ENCODE measurements around the gene ZNF512. TPM values are rescaled to one million over a fixed set of nuclear protein-coding genes. Genes with fewer than 3 reads are reported as not detected.

The ZNF512 gene
- polyA plus RNA-seq, 1 donor from 2014 or later: 27.6 TPM

DNA sequence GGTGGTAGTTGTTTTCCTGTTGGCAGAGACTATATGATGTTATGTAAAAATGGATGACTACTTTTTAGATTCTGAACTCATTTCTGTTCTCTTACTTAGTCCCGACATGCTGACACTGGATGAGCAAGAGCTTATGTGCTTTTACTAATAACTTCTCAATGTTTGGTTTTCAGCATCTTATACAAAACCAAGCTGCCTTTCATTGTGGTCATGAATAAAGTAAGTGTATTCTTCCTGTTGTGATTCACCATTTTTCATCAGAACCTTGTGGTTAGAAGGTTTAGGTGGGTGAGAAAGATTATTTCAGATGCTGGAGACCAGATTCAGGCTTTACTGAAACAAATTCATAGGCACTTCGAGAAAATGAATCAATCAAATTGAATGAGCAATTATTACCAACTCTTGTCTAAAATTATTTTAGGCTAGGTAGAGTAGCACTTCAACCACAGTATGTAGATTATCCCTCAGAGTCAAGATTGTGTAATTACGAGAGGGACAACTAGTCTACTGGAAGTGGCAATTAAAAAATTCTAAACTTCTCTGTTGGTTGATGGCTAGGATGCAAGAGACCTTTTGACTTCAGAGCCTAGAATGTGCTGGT is 55.3 kb downstream of the ZNF512 start:
- Mint-ChIP-seq H3K27me3 (no peaks in the 10 kb centered on the region), H3K4me1 (peaks cover 0 to 2% (median 0%) of the 10 kb centered on the region in 3 donors), H3K36me3 (peaks cover 13% of the 10 kb centered on the region), H3K4me3 (no peak overlapping the region), H3K9me3 (no peaks in the 10 kb centered on the region), H3K27ac (no peak overlapping the region)

DNA sequence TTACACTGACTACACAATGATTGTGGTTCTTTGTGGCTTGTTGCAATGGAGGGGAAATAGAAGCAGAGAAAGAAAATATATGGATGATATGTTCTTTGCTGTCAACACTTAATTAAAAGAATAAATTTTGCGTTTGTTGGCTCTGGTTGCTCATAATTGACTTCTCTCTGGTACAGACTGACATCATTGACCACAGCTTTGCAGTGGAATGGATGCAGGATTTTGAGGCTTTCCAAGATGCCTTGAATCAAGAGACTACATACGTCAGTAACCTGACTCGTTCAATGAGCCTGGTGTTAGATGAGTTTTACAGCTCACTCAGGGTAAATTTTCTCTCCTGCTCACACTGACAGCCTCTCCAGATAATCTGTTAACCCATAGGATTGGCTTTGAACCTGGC is 55.9 kb downstream of the ZNF512 start:
- Mint-ChIP-seq H3K9me3 (no peaks in the 10 kb centered on the region), H3K27ac (no peak overlapping the region), H3K36me3 (peaks cover 13% of the 10 kb centered on the region), H3K4me3 (no peak overlapping the region), H3K27me3 (no peaks in the 10 kb centered on the region), H3K4me1 (peaks cover 0 to 2% (median 0%) of the 10 kb centered on the region in 3 donors)

DNA sequence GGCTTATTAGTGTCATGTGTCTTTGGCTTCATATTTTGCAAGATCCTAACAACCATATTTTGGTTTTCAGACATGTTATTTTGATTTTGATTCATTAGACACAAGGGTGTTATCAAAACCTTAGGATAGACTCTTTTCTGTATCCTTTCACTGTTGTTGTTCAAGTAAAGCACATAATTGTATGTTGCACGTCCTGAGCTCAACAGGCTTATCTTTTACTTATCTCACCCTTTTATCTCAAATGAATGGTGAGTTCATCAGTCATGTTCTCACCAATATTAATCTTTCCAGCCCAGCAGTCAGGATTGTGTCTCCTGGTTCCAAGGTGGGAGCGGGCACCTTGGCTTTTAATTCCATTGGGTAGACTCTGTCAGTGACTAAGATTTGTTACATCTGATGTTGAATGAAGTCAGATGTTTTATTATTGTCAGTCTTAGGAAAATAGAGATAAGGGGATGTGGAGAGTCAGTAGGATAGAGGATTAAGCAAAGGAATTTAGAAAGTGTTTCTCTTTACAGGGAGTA is 57.9 kb downstream of the ZNF512 start:
- Mint-ChIP-seq H3K27me3 (no peaks in the 10 kb centered on the region), H3K27ac (peak overlapping the region in 1 of 3 donors; percentile 61), H3K9me3 (no peaks in the 10 kb centered on the region), H3K36me3 (peaks cover 11% of the 10 kb centered on the region), H3K4me3 (no peak overlapping the region), H3K4me1 (no peaks in the 10 kb centered on the region)

DNA sequence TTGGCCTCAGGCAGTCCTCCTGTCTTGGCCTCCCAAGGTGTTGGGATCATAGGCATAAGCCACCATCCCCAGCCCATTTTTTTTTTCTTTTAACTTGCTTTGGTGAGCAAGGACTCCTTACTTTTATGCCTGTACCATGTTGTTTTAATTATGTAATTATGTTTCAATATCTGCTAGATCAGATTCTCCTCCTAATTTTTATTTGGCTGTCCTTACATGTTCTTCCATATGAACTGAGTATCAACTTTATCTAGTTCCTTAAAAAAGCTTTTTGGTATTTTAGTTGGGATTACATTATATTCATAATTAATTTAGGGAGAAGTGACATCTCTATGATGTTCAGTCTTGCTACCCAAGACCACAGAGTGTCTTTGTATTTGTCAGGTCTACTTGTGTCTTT is 62.4 kb downstream of the ZNF512 start:
- H3K36me3 Mint-ChIP-seq: peaks cover 9% of the 10 kb centered on the region
- no peak overlapping the region for H3K27ac Mint-ChIP-seq
- peaks cover 0 to 3% (median 0%) of the 10 kb centered on the region in 3 donors for H3K4me1 Mint-ChIP-seq
- no peaks in the 10 kb centered on the region for H3K27me3 Mint-ChIP-seq
- no peaks in the 10 kb centered on the region for H3K9me3 Mint-ChIP-seq
- no peak overlapping the region for H3K4me3 Mint-ChIP-seq

DNA sequence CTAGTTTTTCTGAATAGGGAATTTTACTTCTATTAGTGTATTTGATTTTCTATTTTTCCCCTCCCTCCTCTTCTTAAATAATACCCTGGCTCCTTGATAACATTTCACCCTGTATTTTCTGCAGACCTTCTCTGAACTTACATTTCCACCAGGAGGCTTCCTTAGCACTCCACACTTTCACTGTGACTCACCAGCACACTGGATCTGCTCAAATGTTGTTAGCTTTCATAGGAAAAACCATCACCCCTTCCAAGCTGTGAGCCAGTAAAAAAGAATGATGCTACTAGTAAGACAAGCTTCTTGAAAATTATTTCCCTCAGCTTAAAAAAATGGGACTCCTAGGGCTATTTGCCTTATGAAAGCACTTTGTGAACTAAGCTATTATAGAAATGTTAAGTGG is 64.4 kb downstream of the ZNF512 start:
- Mint-ChIP-seq H3K36me3 (peaks cover 5% of the 10 kb centered on the region), H3K4me1 (peaks cover 0 to 3% (median 0%) of the 10 kb centered on the region in 3 donors), H3K27ac (peak overlapping the region in 1 of 3 donors; percentile 39), H3K4me3 (no peak overlapping the region), H3K9me3 (no peaks in the 10 kb centered on the region), H3K27me3 (no peaks in the 10 kb centered on the region)

DNA sequence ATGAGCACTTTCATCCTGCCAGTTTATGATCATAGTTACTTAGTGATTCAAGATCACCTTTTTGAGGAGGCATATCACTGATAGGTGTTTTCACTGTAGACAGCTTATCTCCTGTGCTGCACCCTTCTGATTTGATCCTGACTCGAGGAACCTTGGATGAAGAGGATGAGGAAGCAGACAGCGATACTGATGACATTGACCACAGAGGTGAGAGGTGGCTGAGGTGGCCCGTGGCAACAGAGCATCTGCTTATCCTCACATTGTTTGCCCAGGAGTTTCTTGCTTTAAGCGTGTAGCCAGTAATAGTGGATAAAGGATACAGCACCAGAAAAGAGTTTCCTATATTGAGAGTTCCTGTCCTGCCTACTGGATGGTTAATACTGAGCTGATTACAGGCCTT is 64.9 kb downstream of the ZNF512 start:
- Mint-ChIP-seq H3K27ac (no peak overlapping the region), H3K4me1 (peaks cover 0 to 3% (median 1%) of the 10 kb centered on the region in 3 donors), H3K36me3 (peaks cover 3% of the 10 kb centered on the region), H3K4me3 (peak overlapping the region in 1 of 4 donors; percentile 51), H3K27me3 (no peaks in the 10 kb centered on the region), H3K9me3 (no peaks in the 10 kb centered on the region)

DNA sequence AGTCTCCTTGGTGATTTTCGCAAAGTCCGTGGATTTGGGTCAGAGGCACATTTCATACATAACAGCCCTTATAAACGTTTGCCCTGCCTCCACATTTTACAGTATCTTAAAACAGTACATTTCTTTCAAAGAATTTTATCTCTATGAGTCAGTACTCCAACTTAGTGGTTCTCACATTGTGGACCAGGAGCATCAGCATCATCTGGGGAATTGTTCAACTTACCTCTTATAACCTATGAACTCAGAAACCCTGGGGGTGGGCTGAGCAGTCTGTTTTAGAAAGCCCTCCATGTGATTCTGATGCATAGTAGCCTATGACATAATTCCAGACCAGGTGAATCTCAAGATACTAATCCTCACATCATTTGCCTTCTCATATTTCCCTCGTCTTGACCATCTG is 68.2 kb downstream of the ZNF512 start:
- H3K9me3 Mint-ChIP-seq: no peaks in the 10 kb centered on the region
- H3K27ac Mint-ChIP-seq: no peak overlapping the region
- peaks cover 5% of the 10 kb centered on the region for H3K36me3 Mint-ChIP-seq

DNA sequence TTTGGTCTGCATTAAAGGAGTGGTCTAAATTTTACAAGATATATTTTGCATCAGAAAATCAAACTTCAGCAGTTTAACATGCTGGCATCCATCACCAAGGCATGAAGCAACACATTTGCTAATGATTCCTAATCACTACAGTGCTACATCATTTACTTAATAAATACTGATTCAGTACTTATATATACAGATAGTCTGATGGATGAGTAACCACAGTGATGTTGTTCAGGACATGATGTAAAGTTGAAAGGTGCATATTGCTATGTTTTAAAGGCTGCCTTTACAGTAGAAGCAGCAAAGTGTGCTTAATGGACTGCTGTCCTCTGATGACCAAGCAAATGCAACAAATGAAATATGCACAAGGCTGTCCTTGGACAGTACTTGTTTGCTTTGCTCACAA is 69.5 kb downstream of the ZNF512 start:
- Mint-ChIP-seq H3K36me3 (peaks cover 8% of the 10 kb centered on the region), H3K27me3 (no peaks in the 10 kb centered on the region), H3K4me3 (no peak overlapping the region), H3K9me3 (no peaks in the 10 kb centered on the region), H3K27ac (no peak overlapping the region), H3K4me1 (peaks cover 9 to 10% (median 9%) of the 10 kb centered on the region in 3 donors)

More for the DNA sequence above, 68.2 kb downstream of the ZNF512 start:
- Mint-ChIP-seq H3K4me3 (no peak overlapping the region), H3K4me1 (peaks cover 9 to 10% (median 9%) of the 10 kb centered on the region in 3 donors), H3K27me3 (no peaks in the 10 kb centered on the region)

DNA sequence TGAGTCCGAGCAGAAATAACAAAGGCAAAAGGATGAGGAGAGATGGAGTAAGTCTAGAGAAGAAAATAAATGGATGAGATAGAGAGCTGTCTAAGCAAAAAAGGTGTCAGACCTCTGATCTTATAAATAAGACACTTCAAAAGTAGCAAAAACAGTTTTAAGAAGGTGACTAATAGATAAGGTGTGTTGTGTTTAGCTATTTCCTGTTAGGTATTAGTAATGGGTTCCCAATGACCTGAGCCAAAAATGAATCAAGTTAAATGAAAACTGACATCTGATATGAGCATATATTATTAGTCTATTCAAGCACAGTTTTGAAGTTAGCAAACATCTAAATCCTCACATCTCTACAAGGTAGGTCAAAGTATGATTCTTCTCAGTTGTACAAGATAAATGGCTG is 69.9 kb downstream of the ZNF512 start:
- Mint-ChIP-seq H3K27me3 (no peaks in the 10 kb centered on the region), H3K9me3 (no peaks in the 10 kb centered on the region), H3K27ac (no peak overlapping the region), H3K36me3 (peaks cover 8% of the 10 kb centered on the region), H3K4me3 (no peak overlapping the region), H3K4me1 (peaks cover 9 to 10% (median 9%) of the 10 kb centered on the region in 3 donors)

DNA sequence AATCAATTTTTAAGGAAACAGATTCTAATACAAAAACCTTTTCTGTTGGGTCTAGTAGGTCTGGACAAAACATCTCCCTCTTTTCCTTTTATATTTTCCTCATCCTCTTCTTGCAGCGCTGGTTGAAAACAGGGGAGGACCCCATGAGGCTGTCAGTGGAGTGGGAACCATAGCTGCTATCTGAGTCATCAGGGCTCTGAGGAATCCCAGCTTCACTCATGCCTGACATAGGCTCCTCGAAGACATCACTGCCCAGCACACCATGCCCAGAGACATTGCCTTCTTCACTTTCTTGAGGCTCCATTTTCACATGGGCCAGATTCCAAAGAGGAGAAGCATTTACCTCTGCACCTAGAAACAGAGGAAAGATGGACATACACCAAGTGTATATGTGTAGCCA is 70.6 kb downstream of the ZNF512 start:
- Mint-ChIP-seq H3K4me3 (no peak overlapping the region), H3K9me3 (no peaks in the 10 kb centered on the region), H3K27ac (no peak overlapping the region), H3K4me1 (peaks cover 9 to 10% (median 9%) of the 10 kb centered on the region in 3 donors), H3K27me3 (no peaks in the 10 kb centered on the region), H3K36me3 (peaks cover 8% of the 10 kb centered on the region)

DNA sequence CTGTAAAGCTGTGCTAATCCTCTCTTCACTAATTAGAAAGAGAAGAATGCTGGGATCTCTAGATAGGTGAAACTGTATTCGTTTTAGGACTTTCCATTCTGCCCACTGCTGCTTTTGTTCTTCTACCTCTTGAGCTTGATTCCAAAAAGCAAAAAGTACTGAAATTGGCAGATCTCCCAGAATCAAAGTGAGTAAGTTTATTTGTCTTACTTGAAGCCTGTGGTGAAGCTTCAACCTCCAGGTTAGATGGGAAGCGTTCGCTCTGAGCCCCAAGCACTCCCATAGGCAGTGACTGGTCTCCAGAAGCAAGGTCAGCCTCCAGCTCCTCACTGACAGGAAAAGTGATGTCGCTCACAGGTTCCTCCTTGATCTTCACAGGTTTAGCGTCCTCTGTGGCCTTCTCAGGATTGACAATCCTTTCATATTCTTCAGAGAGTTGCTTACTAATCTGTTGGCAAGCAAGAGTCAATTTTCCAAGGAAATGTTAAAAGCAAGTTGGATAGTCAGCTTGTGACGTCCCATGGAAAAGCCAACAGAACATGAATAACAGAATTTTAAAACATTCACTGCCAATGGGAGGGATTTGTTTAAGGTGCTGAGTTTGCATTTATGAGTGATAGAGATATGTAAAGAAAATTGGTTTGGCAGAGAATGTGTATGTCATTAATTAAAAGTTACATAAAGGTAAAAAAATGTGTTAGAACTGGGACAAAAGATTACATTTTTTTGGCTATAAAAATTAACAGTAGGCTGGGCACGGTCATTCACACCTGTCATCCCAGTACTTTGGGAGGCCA is 72.5 kb downstream of the ZNF512 start:
- H3K4me3 Mint-ChIP-seq: no peak overlapping the region
- peaks cover 9 to 13% (median 13%) of the 10 kb centered on the region in 3 donors for H3K4me1 Mint-ChIP-seq
- no peaks in the 10 kb centered on the region for H3K9me3 Mint-ChIP-seq
- H3K36me3 Mint-ChIP-seq: peaks cover 8% of the 10 kb centered on the region
- peak overlapping the region in 1 of 3 donors; percentile 23 for H3K27ac Mint-ChIP-seq
- no peaks in the 10 kb centered on the region for H3K27me3 Mint-ChIP-seq

DNA sequence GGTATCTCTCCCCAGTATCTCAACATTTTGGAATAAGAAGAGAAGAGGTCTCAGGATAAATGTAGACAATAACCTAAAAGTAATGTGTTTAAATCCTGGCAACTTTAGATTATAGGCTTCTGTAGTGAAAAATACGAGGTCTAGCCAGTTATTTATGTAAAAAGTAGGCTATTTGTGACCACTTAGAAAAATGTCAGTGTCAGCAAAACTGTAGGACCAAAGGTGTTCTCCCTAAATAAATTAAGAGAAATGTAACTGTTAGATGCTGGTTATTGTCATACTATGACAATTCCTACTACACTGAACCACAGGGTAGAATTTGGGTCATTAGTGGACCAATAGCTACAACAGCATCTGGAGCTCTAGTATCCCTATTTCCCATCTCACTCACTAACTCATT is 78.5 kb downstream of the ZNF512 start:
- peaks cover 5% of the 10 kb centered on the region for H3K36me3 Mint-ChIP-seq
- H3K27ac Mint-ChIP-seq: peak overlapping the region; percentile 71 to 94 (median 92)
- no peaks in the 10 kb centered on the region for H3K9me3 Mint-ChIP-seq
- peaks cover 24 to 36% (median 24%) of the 10 kb centered on the region in 3 donors for H3K4me1 Mint-ChIP-seq
- peak overlapping the region; percentile 43 to 100 (median 84) for H3K4me3 Mint-ChIP-seq
- no peaks in the 10 kb centered on the region for H3K27me3 Mint-ChIP-seq

DNA sequence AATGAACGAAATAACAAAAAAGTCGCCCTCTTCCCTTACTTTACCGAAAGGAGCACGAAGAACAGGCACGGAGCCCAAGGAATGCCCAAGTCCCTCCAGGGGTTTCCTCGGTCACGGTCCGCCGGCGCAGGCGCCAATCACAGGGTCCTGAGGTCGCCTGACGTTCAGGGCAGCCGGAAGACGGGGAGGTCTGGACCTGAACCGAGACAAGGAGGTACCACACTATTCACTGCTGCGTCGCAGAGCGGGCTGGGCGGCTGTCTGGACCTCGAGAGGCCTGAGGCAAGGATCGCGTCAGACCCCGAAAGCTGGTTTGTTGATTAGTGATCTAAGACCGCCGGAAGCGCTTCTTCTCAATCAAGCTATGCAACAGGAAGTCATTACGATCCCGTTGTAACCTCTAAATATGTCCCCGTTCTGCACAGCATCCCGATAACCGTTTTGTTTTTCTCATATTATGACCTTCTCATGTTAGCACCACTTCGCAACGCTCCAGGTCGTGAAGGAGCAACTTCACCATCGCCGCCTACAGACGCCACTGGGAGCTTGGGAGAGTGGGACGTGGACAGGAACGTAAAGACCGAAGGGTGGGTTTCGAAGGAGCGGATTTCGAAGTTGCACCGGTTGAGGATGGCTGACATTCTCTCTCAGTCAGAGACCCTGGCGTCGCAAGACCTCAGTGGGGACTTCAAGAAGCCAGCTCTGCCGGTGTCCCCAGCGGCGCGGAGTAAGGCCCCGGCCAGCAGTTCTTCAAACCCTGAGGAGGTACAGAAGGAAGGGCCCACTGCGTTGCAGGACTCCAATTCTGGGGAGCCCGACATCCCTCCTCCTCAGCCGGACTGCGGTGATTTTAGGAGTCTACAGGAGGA is 80.7 kb downstream of the ZNF512 start, which contains the start of the genes SLC4A1AP and SUPT7L:
SLC4A1AP (plus strand) TSS at position 605 of the 869 bp plus-strand sequence; CDS start at position 631, 26 bp downstream.
SUPT7L (minus strand) TSS at position 330 of the 869 bp plus-strand sequence. CDS start 1,422 bp downstream, outside the sequence.
- Mint-ChIP-seq H3K4me1 (peaks cover 24 to 41% (median 27%) of the 10 kb centered on the region in 3 donors), H3K36me3 (peaks cover 2% of the 10 kb centered on the region), H3K9me3 (no peaks in the 10 kb centered on the region), H3K27ac (peak within 1 kb of the TSS; percentile 92 to 100 (median 97)), H3K4me3 (peak within 1 kb of the TSS; percentile 95 to 100 (median 98)), H3K27me3 (no peaks in the 10 kb centered on the region)

DNA sequence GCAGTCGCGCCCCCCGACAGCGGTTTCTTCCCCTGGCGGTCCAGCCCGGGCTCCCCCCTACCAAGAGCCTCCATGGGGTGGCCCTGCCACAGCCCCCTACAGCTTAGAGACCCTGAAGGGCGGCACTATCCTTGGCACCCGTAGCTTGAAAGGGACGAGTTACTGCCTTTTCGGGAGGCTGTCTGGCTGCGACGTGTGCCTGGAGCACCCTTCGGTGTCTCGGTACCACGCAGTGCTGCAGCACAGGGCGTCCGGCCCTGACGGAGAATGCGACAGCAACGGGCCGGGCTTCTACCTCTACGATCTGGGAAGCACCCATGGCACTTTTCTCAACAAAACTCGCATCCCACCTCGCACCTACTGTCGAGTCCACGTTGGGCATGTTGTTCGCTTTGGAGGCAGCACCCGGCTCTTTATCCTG is 81.3 kb downstream of the ZNF512 start:
- Mint-ChIP-seq H3K4me1 (peaks cover 24 to 41% (median 27%) of the 10 kb centered on the region in 3 donors), H3K9me3 (no peaks in the 10 kb centered on the region), H3K27me3 (no peaks in the 10 kb centered on the region), H3K27ac (peak overlapping the region; percentile 92 to 100 (median 97)), H3K4me3 (peak overlapping the region; percentile 95 to 100 (median 98)), H3K36me3 (peaks cover 2% of the 10 kb centered on the region)

Measured in IgD-negative memory B cell (primary cell).